Fibroblast of peridontal ligament (primary cell): ENCODE measurements around the gene NDUFAF2.
"Not testable (repeated sequence)": the region's sequence is repeated elsewhere in the genome, so short reads cannot be mapped to it uniquely, and the experiment has no call there.

Experiments used
- DNase-seq: peaks from one replicate; pipeline ENCODE4 v3.0.0-alpha.2; 2010; ENCODE audit errors: extremely low read depth

The NDUFAF2 gene

GRCh38 chr5:60993425-60993824 is 48.4 kb downstream of the NDUFAF2 start:
- no peak for DNase-seq

- no peak for DNase-seq
These were observed 49.0 kb downstream of the NDUFAF2 start for GRCh38 chr5:60993875-60994571.

- no peak for DNase-seq
These were observed 51.4 kb downstream of the NDUFAF2 start for GRCh38 chr5:60996368-60996767.

- no peak for DNase-seq
These were observed 52.7 kb downstream of the NDUFAF2 start for GRCh38 chr5:60997721-60998120.

- peak; percentile 81 for DNase-seq
These were observed 55.9 kb downstream of the NDUFAF2 start for GRCh38 chr5:61000887-61001286.

GRCh38 chr5:61001647-61002046 is 56.6 kb downstream of the NDUFAF2 start:
- DNase-seq = no peak

GRCh38 chr5:61002611-61003355 is 57.8 kb downstream of the NDUFAF2 start:
- no peak for DNase-seq

GRCh38 chr5:61004448-61004847 is 59.4 kb downstream of the NDUFAF2 start:
- peak; percentile 70 for DNase-seq

- no peak for DNase-seq
These were observed 64.9 kb downstream of the NDUFAF2 start for GRCh38 chr5:61009907-61010306.

- no peak for DNase-seq
These were observed 65.8 kb downstream of the NDUFAF2 start for GRCh38 chr5:61010467-61011454.

GRCh38 chr5:61018062-61018461 is 73.1 kb downstream of the NDUFAF2 start:
- no peak for DNase-seq

- no peak for DNase-seq
These were observed 74.6 kb downstream of the NDUFAF2 start for GRCh38 chr5:61019642-61020041.

GRCh38 chr5:61020415-61020814 is 75.4 kb downstream of the NDUFAF2 start:
- DNase-seq = peak; percentile 27

GRCh38 chr5:61023131-61023530 is 78.1 kb downstream of the NDUFAF2 start:
- DNase-seq = peak; percentile 74

- no peak for DNase-seq
These were observed 81.0 kb downstream of the NDUFAF2 start for GRCh38 chr5:61026004-61026403.

GRCh38 chr5:61028382-61028781 is 83.4 kb downstream of the NDUFAF2 start:
- DNase-seq = no peak

- no peak for DNase-seq
These were observed 84.6 kb downstream of the NDUFAF2 start for GRCh38 chr5:61029456-61030162.

- peak; percentile 79 for DNase-seq
These were observed 85.1 kb downstream of the NDUFAF2 start for GRCh38 chr5:61030163-61030482.

GRCh38 chr5:61031301-61031700 is 86.3 kb downstream of the NDUFAF2 start:
- not testable (repeated sequence) for DNase-seq

GRCh38 chr5:61044545-61044944 is 99.5 kb downstream of the NDUFAF2 start:
- no peak for DNase-seq

- DNase-seq = no peak
These were observed 102.3 kb downstream of the NDUFAF2 start for GRCh38 chr5:61047346-61047745.

GRCh38 chr5:61048534-61048933 is 103.5 kb downstream of the NDUFAF2 start:
- peak; percentile 64 for DNase-seq
